Measurements from ENCODE around the gene LRIG1.

DNA sequence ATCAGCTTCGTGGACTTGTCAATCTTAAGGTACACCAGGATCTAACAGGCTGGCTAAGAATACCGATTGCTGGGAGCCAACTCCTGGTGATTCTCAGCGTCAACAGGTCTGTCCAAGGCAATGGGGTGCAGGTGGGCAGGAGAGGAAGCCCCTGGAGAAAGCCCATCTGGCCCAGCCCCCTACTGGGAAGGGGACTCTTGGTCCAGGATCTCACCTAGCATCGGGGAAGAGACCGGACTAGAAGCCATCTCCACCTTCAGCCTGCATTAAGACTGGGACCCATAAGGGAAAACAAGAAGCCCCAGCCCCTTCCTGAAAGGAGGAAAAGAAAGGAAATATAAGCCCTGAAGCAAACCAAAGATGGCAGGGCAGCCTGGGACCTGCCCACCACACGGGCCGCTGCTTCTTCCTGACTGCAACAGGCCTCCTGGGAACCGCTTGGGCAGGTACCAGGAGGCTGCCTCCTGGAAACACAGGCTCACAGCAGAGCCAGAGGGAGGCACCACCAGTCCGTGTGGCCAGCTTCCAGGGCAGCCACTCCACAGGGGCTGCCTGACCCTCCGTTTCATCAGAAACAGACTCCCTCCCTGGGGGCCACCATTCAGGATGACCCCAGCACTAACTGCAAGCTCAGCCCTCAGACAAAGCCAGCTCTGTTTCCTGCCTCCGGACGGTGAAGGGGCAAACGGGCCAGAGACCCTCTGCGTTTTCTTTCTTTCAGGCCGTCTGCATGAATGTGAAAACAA lies 100.2 kb downstream of the LRIG1 start:
- TF ChIP-seq, protein P1, sequence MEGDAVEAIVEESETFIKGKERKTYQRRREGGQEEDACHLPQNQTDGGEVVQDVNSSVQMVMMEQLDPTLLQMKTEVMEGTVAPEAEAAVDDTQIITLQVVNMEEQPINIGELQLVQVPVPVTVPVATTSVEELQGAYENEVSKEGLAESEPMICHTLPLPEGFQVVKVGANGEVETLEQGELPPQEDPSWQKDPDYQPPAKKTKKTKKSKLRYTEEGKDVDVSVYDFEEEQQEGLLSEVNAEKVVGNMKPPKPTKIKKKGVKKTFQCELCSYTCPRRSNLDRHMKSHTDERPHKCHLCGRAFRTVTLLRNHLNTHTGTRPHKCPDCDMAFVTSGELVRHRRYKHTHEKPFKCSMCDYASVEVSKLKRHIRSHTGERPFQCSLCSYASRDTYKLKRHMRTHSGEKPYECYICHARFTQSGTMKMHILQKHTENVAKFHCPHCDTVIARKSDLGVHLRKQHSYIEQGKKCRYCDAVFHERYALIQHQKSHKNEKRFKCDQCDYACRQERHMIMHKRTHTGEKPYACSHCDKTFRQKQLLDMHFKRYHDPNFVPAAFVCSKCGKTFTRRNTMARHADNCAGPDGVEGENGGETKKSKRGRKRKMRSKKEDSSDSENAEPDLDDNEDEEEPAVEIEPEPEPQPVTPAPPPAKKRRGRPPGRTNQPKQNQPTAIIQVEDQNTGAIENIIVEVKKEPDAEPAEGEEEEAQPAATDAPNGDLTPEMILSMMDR (IDR thresholded peaks at IDR 0.05): no peak
- no peak for TF ChIP-seq EZH2 (IDR thresholded peaks at IDR 0.05)

Measured in neural progenitor cell (in vitro differentiated cells).